Measurements from ENCODE around the gene STPG1.

- TF ChIP-seq CTCF (IDR thresholded peaks at IDR 0.05; ENCODE audit: insufficient read depth, low read length, poor library complexity, severe bottlenecking) (no peak), EZH2phosphoT487 (conservative IDR thresholded peaks at IDR 0.05; ENCODE audit: low read length) (no peak)
Measured at GRCh38 chr1:24452922-24453485, 39.4 kb upstream of the STPG1 start.

Measured in SU-DHL-6 (cell line).